ENCODE measurements around the gene FN1. TPM values are rescaled to one million over a fixed set of nuclear protein-coding genes. Genes with fewer than 3 reads are reported as not detected.

The FN1 gene
- total RNA-seq, 2 experiments from 2014 or later, result 0.45 to 0.57 TPM

DNA sequence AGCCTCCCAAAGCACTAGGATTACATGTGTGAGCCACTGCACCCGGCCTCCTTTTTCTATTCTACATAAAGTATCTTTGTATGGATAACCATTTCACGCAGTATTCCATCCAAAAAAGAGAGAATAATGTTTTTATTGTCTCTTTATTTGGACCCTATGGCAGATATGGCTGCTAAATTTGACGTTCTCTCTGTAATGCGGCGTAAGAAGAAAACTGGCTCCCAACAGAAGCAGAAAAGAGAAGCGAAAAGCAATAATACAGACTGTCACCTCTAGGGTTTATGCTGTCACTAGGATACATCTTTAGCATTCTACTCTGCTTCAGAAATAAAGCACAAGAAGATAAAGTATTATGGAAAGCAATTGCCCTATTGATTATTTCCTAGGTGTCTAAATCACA, 55.9 kb downstream of the FN1 start:
- CTCF ChIA-PET, result no interaction called here
- Mint-ChIP-seq H3K4me1 (ENCODE audit: low read depth) (no peaks in the 10 kb centered on the region), H3K36me3 (ENCODE audit: low read depth) (peaks cover 10% of the 10 kb centered on the region), H3K4me3 (no peak overlapping the region), H3K27ac (no peak overlapping the region), H3K9me3 (no peaks in the 10 kb centered on the region), H3K27me3 (ENCODE audit: low read depth) (no peaks in the 10 kb centered on the region)
- intact Hi-C loops (cut with micrococcal nuclease), result no loop called here
- DNase-seq, result no peak

DNA sequence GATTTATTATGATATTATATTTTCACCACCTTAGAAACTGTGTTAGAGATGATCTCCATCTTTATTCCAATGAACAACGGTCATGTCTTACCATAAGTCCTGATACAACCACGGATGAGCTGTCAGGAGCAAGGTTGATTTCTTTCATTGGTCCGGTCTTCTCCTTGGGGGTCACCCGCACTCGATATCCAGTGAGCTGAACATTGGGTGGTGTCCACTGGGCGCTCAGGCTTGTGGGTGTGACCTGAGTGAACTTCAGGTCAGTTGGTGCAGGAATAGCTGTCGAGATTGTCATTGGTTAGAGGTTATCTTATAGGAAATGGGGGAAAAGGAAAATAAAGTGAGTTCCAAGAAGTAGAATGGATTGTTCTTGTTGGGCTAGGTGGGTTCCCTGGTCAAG, 56.8 kb downstream of the FN1 start:
- Mint-ChIP-seq H3K9me3 (no peaks in the 10 kb centered on the region), H3K4me3 (no peak overlapping the region), H3K27ac (no peak overlapping the region), H3K4me1 (ENCODE audit: low read depth) (no peaks in the 10 kb centered on the region), H3K27me3 (ENCODE audit: low read depth) (no peaks in the 10 kb centered on the region), H3K36me3 (ENCODE audit: low read depth) (peaks cover 19% of the 10 kb centered on the region)
- no peak for DNase-seq
- intact Hi-C loops (cut with micrococcal nuclease), result no loop called here
- CTCF ChIA-PET, result no interaction called here

DNA sequence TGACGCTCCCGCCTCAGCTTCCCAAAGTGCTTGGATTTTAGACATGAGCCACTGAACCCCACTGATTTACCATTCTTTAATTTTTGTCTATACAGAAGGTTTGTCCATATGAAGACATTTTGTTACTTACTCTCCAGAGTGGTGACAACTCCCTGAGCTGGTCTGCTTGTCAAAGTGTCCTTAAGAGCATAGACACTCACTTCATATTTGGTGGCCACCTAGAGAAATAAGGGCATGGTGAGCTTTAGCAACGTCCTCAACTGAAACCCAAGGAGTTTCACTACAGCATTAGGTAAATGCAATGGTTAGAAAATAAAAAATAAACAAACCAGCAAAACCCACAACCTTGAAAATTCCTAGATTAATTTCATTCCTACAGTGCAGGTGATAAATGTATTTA, 57.8 kb downstream of the FN1 start:
- intact Hi-C loops (cut with micrococcal nuclease), result no loop called here
- Mint-ChIP-seq H3K4me3 (no peak overlapping the region), H3K27me3 (ENCODE audit: low read depth) (no peaks in the 10 kb centered on the region), H3K4me1 (ENCODE audit: low read depth) (no peaks in the 10 kb centered on the region), H3K9me3 (no peaks in the 10 kb centered on the region), H3K36me3 (ENCODE audit: low read depth) (peaks cover 27% of the 10 kb centered on the region), H3K27ac (no peak overlapping the region)
- CTCF ChIA-PET, result interaction anchor here (1.0 kb wide), 1 partner anchor 35 kb away, joined by 4 read pairs; no protein-coding TSS in a partner anchor
- DNase-seq, result no peak

DNA sequence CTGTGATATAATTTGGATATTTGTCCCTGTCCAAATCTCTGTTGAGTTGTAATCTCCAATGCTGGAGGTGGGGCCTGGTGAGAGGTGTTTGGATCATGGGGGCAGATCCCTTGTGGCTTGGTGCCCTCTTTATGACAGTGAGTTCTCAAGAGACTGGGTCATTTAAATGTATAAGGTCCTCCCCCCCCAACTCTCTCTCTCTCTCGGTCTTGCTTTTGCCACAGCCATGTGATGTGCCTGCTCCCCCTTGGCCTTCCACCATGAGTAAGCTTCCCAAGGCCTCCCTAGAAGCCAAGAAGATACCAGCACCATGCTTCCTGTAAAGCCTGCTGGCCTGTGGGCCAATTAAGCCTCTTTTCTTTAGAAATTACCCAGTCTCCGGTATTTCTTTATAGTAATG, 58.6 kb downstream of the FN1 start:
- Mint-ChIP-seq H3K27ac (no peak overlapping the region), H3K4me3 (no peak overlapping the region), H3K36me3 (ENCODE audit: low read depth) (peaks cover 28% of the 10 kb centered on the region), H3K27me3 (ENCODE audit: low read depth) (no peaks in the 10 kb centered on the region), H3K4me1 (ENCODE audit: low read depth) (no peaks in the 10 kb centered on the region), H3K9me3 (no peaks in the 10 kb centered on the region)
- intact Hi-C loops (cut with micrococcal nuclease), result no loop called here
- CTCF ChIA-PET, result interaction anchor here (1.0 kb wide), 1 partner anchor 35 kb away, joined by 4 read pairs; no protein-coding TSS in a partner anchor
- no peak for DNase-seq

GRCh38 chr2:215376103-215376780, 59.6 kb downstream of the FN1 start:
- intact Hi-C loops (cut with micrococcal nuclease), result no loop called here
- CTCF ChIA-PET, result interaction anchor here (0.7 kb wide), 1 partner anchor 77 kb away, joined by 3 read pairs; no protein-coding TSS in a partner anchor
- no peak for DNase-seq
- Mint-ChIP-seq H3K4me3 (no peak overlapping the region), H3K27ac (no peak overlapping the region), H3K9me3 (no peaks in the 10 kb centered on the region), H3K4me1 (ENCODE audit: low read depth) (no peaks in the 10 kb centered on the region), H3K36me3 (ENCODE audit: low read depth) (peaks cover 26% of the 10 kb centered on the region), H3K27me3 (ENCODE audit: low read depth) (no peaks in the 10 kb centered on the region)

DNA sequence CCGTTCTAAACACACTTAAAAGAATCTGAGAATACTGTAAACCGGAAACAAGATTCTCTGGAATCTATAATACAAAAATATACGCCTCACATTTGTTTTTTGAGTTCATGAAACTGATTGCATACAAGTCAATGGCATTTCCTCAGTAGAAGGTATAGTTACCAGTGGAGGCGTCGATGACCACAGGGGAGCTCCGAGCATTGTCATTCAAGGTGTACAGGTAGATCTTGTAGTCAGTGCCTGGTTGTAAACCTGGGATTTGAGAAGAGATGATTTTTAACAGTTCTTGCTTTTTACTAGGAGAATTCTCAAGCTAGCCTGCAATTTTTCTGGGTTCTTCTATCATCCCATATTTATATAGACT, 60.4 kb downstream of the FN1 start:
- DNase-seq, result no peak
- Mint-ChIP-seq H3K4me1 (ENCODE audit: low read depth) (no peaks in the 10 kb centered on the region), H3K27me3 (ENCODE audit: low read depth) (no peaks in the 10 kb centered on the region), H3K4me3 (no peak overlapping the region), H3K36me3 (ENCODE audit: low read depth) (peaks cover 26% of the 10 kb centered on the region), H3K27ac (no peak overlapping the region), H3K9me3 (no peaks in the 10 kb centered on the region)
- CTCF ChIA-PET, result no interaction called here
- intact Hi-C loops (cut with micrococcal nuclease), result no loop called here

GRCh38 chr2:215374642-215375466, 61.0 kb downstream of the FN1 start:
- DNase-seq, result no peak
- Mint-ChIP-seq H3K27me3 (ENCODE audit: low read depth) (no peaks in the 10 kb centered on the region), H3K9me3 (no peaks in the 10 kb centered on the region), H3K4me1 (ENCODE audit: low read depth) (no peaks in the 10 kb centered on the region), H3K4me3 (no peak overlapping the region), H3K27ac (no peak overlapping the region), H3K36me3 (ENCODE audit: low read depth) (peaks cover 26% of the 10 kb centered on the region)
- CTCF ChIA-PET, result no interaction called here
- intact Hi-C loops (cut with micrococcal nuclease), result no loop called here

DNA sequence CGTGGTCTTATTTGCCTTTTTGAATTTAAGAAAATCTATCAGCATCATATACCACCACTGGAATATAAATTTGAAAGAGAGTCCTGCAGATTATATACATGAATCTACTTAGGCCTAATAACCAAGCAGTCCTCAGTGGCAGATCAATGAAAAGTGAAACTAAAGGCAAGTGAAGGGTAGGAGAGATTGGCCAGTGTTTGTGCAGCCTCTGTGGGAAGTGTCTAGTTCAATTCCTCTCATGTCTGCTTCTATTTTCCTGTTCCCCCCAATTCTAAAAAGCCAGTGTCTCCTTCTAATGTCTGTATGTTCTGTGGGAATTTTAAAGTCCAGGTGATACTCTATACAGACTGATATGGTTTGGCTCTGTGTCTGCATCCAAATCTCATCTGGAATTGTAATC, 61.9 kb downstream of the FN1 start:
- CTCF ChIA-PET, result no interaction called here
- Mint-ChIP-seq H3K36me3 (ENCODE audit: low read depth) (peaks cover 26% of the 10 kb centered on the region), H3K27me3 (ENCODE audit: low read depth) (no peaks in the 10 kb centered on the region), H3K4me1 (ENCODE audit: low read depth) (no peaks in the 10 kb centered on the region), H3K27ac (no peak overlapping the region), H3K9me3 (no peaks in the 10 kb centered on the region), H3K4me3 (no peak overlapping the region)
- no peak for DNase-seq
- intact Hi-C loops (cut with micrococcal nuclease), result no loop called here

DNA sequence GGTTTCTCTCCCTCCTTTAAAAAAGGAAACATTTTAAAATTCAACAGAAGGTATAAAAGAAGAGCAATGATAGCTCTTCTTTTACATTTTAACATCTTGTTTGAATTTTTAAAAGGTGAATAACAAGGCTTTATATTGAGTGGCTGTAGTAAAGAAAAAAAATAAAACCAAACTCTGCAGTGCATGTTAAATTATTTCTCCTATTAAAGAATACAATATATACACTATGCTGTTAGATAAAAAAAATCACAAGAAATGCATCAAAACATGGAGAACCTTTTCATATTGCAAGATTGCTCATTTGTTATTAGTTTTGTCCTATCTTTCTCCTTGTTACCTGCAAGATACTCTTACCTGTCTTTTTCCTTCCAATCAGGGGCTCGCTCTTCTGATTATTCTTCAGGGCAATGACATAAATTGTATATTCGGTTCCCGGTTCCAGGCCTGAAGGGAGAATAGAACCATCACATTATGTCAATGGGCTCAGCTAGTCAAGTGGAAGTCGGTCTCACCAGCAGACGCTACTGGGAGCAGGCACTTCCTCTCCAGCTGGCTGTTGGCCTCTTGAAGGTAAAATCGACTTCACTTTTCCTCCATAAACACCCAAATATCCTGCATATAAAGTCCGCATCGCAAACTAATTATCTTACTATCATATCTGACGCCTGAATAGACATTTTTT, 62.8 kb downstream of the FN1 start:
- DNase-seq, result no peak
- Mint-ChIP-seq H3K4me3 (no peak overlapping the region), H3K36me3 (ENCODE audit: low read depth) (peaks cover 26% of the 10 kb centered on the region), H3K4me1 (ENCODE audit: low read depth) (no peaks in the 10 kb centered on the region), H3K9me3 (no peaks in the 10 kb centered on the region), H3K27me3 (ENCODE audit: low read depth) (no peaks in the 10 kb centered on the region), H3K27ac (no peak overlapping the region)
- intact Hi-C loops (cut with micrococcal nuclease), result no loop called here
- CTCF ChIA-PET, result no interaction called here

DNA sequence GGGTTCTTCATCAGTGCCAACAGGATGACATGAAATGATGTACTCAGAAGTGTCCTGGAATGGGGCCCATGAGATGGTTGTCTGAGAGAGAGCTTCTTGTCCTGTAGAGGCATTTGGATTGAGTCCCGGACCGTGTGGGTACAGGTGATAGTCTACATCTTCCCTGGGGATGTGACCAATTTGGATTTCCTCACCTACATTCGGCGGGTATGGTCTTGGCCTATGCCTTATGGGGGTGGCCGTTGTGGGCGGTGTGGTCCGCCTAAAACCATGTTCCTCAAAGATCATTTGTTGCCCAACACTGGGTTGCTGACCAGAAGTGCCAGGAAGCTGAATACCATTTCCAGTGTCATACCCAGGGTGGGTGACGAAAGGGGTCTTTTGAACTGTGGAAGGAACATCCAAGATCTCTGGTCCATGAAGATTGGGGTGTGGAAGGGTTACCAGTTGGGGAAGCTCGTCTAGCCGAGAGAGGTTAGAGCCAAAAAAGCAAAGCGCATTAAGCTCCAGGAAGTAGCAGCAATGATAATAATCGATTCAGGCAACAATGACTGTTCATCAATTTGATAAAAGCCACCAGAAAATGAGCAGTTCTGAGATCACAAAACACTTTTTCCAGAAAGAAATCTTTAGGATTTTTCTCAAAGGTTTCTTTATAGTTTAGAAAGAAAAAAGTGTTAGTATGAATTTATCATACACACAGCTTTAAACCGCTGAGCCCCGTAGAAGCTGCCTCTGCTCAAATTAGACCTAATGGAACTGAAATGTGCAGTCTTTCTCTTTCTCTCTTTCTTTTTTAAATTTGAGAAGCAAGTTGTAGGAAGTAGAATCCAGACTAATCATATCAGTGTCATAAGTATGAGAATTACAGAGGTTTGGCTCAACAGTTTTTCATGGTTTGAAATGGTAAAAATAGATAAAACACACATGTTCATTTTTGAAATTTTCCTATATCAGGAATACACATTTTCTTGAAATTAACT, 63.7 kb downstream of the FN1 start:
- DNase-seq, result no peak
- Mint-ChIP-seq H3K36me3 (ENCODE audit: low read depth) (peaks cover 29% of the 10 kb centered on the region), H3K27ac (no peak overlapping the region), H3K9me3 (no peaks in the 10 kb centered on the region), H3K4me3 (no peak overlapping the region), H3K4me1 (ENCODE audit: low read depth) (no peaks in the 10 kb centered on the region), H3K27me3 (ENCODE audit: low read depth) (no peaks in the 10 kb centered on the region)
- CTCF ChIA-PET, result no interaction called here
- intact Hi-C loops (cut with micrococcal nuclease), result no loop called here

DNA sequence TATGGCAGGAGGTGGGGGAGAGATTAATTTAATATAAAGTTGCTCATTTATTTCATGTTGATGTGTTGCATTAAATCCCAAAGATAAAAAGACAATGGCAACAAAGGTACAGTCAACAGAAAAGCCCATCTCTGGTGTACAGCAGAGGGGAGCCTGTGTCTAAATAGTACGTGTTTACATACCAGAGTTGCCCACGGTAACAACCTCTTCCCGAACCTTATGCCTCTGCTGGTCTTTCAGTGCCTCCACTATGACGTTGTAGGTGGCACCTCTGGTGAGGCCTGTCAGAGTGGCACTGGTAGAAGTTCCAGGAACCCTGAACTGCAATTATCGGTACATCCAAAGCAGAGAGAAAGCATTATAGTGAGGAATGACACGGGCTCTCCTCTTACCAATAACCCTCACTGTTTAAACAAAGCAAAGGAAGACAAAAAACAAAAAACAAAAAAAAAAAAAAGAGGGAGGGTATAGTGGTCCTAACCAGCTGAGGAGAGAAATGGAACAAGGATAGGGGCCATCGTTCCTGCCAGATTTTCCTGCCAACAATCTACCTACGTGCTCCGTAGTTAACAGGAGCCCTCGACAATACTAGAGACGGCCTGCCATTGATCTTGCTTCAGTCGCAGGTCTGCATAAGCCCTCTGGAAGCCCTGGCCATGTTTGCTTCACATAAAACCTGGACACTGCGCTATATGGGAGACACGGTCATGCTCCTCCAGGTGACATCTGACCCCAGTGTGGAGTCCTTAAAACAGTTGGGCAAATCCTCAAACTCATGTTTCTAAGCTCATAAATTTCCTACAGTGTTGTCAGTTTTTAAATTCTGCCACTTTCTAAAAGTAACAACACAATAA, 65.5 kb downstream of the FN1 start:
- Mint-ChIP-seq H3K36me3 (ENCODE audit: low read depth) (peaks cover 30% of the 10 kb centered on the region), H3K9me3 (no peaks in the 10 kb centered on the region), H3K4me1 (ENCODE audit: low read depth) (no peaks in the 10 kb centered on the region), H3K27ac (no peak overlapping the region), H3K4me3 (no peak overlapping the region), H3K27me3 (ENCODE audit: low read depth) (no peaks in the 10 kb centered on the region)
- no peak for DNase-seq
- CTCF ChIA-PET, result no interaction called here
- intact Hi-C loops (cut with micrococcal nuclease), result no loop called here
